ENCODE results near the gene MRC1.
A peak's percentile ranks its signal among the peaks of the same experiment; 100 is the strongest.

Gene MRC1

DNA sequence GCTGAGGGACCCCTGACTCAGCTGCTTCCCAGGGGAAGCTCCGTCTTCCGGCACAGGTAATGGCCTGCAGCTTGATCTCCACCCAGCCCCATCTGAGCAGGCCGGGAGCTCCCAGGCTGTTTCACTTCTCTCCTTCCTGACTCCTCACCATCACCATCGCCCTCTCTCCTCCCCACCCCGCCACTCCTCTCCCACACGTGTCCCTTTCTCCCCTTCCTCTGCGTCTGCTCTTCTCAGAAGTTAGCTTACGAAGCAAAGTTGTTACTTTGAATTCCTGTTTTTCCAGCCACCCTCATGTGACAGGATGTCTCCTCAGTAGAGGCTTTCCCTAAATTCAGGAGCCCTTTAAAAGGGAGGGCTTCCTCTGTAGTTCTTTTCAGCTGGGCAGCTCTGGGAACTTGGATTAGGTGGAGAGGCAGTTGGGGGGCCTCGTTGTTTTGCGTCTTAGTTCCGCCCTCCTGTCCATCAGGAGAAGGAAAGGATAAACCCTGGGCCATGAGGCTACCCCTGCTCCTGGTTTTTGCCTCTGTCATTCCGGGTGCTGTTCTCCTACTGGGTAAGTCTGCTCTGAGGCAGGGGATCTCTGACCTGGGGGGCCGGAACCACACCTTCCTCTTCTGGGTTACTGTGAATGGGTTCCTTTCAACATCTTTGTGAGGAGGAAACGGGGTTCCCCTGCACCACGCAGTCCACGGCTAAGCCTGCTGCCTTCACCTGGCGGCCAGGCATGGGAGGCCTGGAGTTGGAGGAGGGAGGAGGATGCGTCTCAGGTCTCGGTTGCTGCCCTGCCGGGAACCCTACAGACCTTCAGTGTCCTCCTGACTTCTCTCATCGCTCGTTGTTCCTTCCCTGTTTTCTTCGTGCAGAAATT, at the start of gene MRC1:
Gene MRC1 (plus strand): TSS at position 378 of the 871 bp plus-strand sequence. CDS start 118 bp downstream, at position 496.
- DNase-seq (ENCODE audit: low spot score): no peak

DNA sequence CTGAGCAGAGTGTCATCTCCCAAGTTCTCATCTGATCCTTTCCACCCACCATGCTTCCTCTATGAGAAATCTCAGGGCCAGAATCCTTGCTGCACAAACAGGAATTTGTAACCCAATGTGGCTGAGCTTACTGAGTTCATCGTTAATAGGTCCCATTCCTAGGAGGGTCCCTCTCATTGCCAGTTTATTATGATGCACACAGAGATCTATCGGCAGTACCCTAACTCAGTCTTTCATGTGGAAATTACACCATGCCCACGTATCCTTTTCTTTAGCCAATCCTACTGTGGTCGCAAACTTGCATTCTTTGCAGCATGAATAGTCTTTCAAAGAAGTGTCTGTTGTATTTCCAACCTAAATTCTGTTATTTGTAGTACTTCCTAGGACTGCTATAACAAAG, 45.0 kb upstream of the MRC1 start:
- no peak for DNase-seq (ENCODE audit: low spot score)

DNA sequence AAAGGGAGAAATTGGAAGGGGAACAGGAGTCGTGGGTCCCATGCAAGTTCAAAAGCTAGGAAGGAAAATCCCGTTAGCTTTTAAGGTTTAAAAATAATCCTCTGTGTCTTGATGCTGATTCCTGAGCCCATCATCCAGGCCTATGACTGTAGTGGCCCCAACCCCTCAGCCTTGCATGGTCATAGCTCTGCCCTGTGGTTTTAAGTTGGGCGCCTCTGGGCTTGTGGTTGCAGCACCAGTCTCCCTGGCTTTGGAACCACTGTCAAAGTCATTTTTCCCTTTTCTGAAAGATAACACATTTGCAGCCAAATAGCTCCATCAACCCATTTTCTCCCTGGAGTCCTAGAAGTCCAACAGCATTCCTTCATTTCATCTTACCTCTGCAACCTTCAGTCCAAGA, 43.5 kb upstream of the MRC1 start:
- no peak for DNase-seq (ENCODE audit: low spot score)

- DNase-seq (ENCODE audit: low spot score): no peak
Measured at GRCh38 chr10:17766731-17767130, 42.4 kb upstream of the MRC1 start.

DNA sequence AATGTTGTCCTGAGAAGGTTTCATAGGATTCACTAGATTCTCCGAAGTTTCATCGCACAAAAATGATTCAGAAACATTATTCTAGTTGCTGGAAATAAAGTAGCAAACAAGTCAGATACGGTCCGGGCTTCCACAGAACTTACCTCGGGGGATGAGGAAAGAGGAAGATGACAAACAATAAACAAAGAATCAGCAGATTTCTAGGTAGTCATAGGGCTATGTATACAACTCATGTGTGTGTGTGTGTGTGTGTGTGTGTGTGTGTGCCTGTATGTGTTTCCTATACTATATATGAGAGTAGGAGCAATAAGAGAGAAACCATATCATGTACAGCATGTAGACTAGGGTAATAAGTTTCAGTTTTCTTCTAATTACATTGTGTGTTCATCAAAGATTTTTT, 40.7 kb upstream of the MRC1 start:
- no peak for DNase-seq (ENCODE audit: low spot score)

DNA sequence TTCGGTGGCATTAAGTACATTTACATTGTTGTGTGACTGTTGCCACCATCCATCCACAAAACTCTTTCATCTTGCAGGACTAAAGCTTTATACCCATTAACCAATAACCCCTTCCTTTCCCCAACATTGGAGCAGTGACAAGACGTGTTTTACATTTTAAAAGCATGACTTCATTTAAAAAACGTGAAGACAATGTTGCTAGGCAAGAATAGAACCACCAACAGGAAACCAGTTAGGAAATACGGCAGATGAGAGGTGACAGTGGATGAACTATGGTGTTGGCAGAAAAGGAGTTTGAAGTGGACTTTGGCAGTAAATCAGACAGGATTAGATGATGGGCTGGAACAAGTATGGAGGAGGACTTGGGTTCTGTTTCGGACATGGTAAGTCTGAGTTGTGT, 40.2 kb upstream of the MRC1 start:
- DNase-seq (ENCODE audit: low spot score): no peak

- no peak for DNase-seq (ENCODE audit: low spot score)
Measured at GRCh38 chr10:17771017-17771416, 38.1 kb upstream of the MRC1 start.

DNA sequence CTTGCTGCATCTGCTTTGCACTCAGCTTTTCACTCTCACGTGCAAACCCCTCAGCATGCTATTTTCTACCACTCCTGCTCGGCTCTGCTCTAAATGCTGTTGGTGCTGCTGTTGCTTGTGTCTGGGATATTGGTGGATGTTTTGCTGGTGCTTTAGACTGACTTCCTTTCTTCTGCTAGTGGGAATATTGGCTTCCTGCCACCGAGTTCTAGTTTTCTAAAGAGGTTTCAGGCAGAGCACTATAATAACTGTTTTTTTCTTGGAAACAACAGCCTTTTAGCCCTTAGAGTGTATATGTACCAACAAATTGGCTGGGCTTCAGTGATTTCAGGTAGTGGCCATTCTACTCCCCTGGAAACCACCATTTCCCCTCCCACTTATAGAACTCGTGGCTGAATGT, 29.4 kb upstream of the MRC1 start:
- DNase-seq (ENCODE audit: low spot score): no peak

DNA sequence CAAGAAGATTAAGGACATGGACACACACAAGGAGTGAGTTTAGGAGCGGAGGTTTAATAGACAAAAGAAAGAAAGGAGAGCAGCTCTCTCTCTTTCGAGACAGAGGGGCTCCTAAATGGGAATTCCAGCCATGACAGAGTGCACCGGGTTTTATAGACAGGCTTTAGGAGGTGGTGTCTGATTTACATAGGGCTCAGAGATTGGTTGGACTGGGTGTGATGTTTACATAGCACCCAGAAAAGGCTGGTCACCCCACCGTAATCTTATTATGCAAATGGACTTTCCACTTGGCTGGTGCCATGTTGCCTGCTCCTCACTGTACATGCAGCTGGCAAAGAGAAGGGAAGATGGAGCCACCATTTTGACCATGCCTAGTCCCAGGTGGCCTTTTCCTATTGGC, 28.4 kb upstream of the MRC1 start:
- no peak for DNase-seq (ENCODE audit: low spot score)

- DNase-seq (ENCODE audit: low spot score): no peak
Measured at GRCh38 chr10:17781856-17782255, 27.3 kb upstream of the MRC1 start.

GRCh38 chr10:17782921-17783665, 26.1 kb upstream of the MRC1 start:
- DNase-seq (ENCODE audit: low spot score): peak; percentile 37

DNA sequence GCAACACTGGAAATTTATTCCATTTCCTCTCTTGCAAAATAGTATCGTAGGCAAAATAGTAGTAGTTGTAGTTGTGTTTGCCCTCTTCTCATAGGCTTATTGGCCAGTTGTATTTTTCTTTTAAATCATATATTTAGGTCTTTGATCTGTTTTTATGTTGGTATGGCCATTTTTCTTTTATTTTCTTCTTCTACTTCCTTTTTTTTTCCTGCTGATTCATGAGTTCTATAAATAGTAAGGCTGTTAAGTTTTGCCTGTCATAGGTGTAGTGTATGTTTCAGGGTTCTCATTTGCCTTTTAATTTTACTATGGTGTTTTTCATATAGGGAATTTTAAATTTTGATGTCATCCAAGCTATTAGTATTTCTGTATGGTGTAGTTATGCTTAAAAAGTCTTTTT, 25.4 kb upstream of the MRC1 start:
- DNase-seq (ENCODE audit: low spot score): no peak

GRCh38 chr10:17784688-17785087, 24.5 kb upstream of the MRC1 start:
- DNase-seq (ENCODE audit: low spot score): no peak

DNA sequence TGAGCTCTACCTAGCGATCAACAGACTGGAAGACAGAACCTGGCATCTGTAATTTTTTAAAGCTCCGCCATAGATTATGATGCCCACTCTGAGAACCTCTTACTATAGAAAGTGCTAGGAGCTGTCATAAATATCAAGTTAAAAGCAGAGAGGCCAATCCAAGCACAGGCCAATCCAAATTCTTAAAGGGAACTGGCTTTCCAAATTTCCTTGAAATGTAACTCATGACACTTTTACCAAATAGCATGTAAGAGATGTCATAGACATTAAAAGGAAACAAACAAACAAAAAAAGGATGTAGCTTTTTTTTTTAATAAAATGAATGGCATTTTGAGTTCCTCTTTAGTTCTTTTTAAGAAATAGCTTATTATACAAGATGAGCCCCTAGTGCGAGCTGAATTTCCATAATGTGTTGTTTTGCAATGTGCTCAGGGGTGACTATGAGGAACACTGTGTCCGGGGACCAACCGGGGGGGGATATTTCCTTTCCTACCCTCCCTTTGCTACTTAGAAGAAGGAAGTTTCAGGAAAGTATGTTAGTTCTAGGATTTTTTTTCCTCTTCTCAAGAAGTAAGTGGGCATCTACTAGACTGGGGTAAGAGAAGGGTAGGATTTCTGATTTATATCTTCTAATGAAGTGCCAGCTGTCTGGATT, 23.7 kb upstream of the MRC1 start:
- DNase-seq (ENCODE audit: low spot score): no peak

GRCh38 chr10:17787087-17787961, 21.8 kb upstream of the MRC1 start:
- DNase-seq (ENCODE audit: low spot score): peak; percentile 7

- no peak for DNase-seq (ENCODE audit: low spot score)
Measured at GRCh38 chr10:17788646-17789045, 20.5 kb upstream of the MRC1 start.

- DNase-seq (ENCODE audit: low spot score): no peak
Measured at GRCh38 chr10:17789396-17789795, 19.8 kb upstream of the MRC1 start.

GRCh38 chr10:17790651-17791050, 18.5 kb upstream of the MRC1 start:
- no peak for DNase-seq (ENCODE audit: low spot score)

GRCh38 chr10:17792991-17793390, 16.2 kb upstream of the MRC1 start:
- DNase-seq (ENCODE audit: low spot score): no peak

DNA sequence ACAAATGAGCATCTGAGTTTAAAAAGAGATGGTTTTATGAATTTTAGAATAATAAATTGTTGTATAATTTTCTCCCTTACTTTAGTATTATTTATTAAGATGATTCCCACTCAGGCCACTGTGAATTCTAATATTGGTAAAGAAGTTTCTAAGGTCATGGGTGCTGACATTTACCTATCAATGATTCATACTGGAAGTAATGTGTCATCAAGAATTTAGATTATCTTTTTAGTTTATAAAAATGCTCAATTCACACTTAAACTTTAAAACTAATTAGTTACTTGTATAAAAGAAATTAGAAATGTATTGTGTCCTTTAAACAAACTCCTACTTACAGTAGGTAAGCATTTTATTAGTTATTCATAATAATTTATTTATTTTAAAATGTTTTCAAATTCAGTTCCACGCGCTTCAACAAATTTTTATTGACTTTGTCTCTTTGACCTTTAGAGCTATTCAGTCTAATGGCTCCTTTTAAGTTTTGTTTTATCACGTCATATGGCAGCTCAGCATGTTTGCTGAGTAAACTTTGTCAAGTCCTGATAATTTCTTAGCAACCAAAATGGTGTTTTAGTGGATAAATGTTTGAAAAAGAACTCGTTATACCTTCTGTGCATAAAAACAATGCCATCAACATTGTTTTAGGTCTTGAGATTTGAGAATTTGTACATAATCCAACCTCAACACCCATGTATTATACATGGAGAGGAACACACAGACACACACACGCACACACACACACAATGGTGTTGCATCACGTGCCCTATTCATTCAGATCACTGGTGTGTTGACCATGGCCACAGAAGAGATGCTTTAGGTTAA, 15.1 kb upstream of the MRC1 start:
- DNase-seq (ENCODE audit: low spot score): no peak

GRCh38 chr10:17795083-17795482, 14.1 kb upstream of the MRC1 start:
- no peak for DNase-seq (ENCODE audit: low spot score)
